Measurements from ENCODE around the gene NATD1. TPM values are rescaled to one million over a fixed set of nuclear protein-coding genes. Genes with fewer than 3 reads are reported as not detected.

NATD1 gene
- total RNA-seq, 1 experiment from 2014 or later, result 7.3 TPM

DNA sequence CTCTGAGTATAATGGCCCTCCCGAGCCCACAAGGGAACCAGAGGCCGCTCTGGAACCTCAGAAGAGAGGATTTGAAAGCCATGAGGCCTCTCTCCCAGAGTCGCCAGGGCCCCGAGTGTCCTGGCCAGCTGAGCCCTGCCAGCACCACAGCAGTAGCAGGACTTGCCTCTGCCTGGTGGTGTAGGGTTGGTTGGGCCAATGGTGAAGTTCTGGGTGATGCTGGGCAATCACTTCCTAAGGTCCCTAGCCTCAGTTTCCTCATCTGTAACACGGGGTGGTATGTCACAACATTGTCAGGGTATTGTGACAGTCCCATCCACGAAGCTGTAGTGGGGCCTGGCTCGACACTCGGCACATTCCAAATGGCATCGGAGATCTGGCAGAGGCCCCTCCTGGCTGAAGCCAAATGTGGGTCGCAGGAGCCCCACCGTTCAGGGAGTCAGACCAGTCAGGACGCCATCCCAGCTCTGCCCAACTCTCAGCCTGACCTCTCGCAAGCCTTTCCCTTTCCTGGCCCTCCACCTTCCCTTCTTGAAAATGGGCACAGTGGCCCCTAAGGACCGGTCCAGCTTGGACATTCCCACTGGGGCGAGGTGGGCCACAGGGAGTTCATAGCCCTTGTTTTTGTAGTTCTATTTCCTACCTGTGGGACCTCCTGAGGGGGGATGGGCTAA is 1.7 kb downstream of the NATD1 start:
- Histone ChIP-seq H3K79me1 (ENCODE audit: insufficient read depth, low read depth, low read length, poor library complexity, severe bottlenecking) (no peaks in the 10 kb centered on the region), H3K4ac (ENCODE audit: low read depth, low read length) (no peak overlapping the region), H3K4me2 (ENCODE audit: insufficient read depth, insufficient read length, low read length) (no peak overlapping the region), H3K4me1 (ENCODE audit: insufficient read depth, low read length) (no peaks in the 10 kb centered on the region), H2BK120ac (ENCODE audit: low read depth, low read length, poor library complexity, severe bottlenecking) (no peak overlapping the region), H3K9ac (ENCODE audit: extremely low read depth, insufficient read length, low read length) (no peak overlapping the region), H2BK5ac (ENCODE audit: insufficient read length, low read length) (no peak overlapping the region), H2BK20ac (ENCODE audit: low read depth, low read length, poor library complexity, severe bottlenecking) (no peak overlapping the region), H4K91ac (ENCODE audit: insufficient read length, low read depth, low read length) (no peak overlapping the region), H2BK15ac (ENCODE audit: low read depth, low read length) (no peak overlapping the region), H3K79me2 (ENCODE audit: insufficient read depth, low read length) (no peaks in the 10 kb centered on the region), H3K27ac (ENCODE audit: insufficient read length, low read depth, low read length) (no peak overlapping the region), H3K23me2 (ENCODE audit: insufficient read length, low read depth, low read length, poor library complexity, severe bottlenecking) (peaks cover 3% of the 10 kb centered on the region), H3K23ac (ENCODE audit: insufficient read length, low read depth, low read length) (no peak overlapping the region), H4K20me1 (ENCODE audit: control insufficient read depth, insufficient read depth, insufficient read length) (no peaks in the 10 kb centered on the region), H3K9me3 (ENCODE audit: control insufficient read depth, low read depth, low read length) (no peaks in the 10 kb centered on the region), H2AK5ac (ENCODE audit: insufficient read length, low read length) (no peak overlapping the region), H4K5ac (ENCODE audit: insufficient read length, low read depth, low read length) (no peak overlapping the region), H4K8ac (replicated peaks; ENCODE audit: insufficient read length, low read depth, low read length) (no peak overlapping the region), H2BK12ac (ENCODE audit: insufficient read length, low read depth, low read length) (no peak overlapping the region), H3T11ph (ENCODE audit: low read length) (no peak overlapping the region), H3K18ac (ENCODE audit: insufficient read length, low read depth, low read length) (no peak overlapping the region), H2AFZ (ENCODE audit: low read length) (no peak overlapping the region), H3K56ac (ENCODE audit: insufficient read length, low read depth, low read length) (no peak overlapping the region), H3K27me3 (ENCODE audit: insufficient read depth, low read length) (no peaks in the 10 kb centered on the region), H3K14ac (ENCODE audit: insufficient read depth, low read length) (no peak overlapping the region)
- DNase-seq, result no peak
- Mint-ChIP-seq H3K4me3 (no peak overlapping the region; a peak in 1 of 5 replicates), H3K27me3 (ENCODE audit: low read depth) (peaks cover 11% of the 10 kb centered on the region), H3K36me3 (ENCODE audit: insufficient read depth in 1 of 3, low read depth in 3 of 3) (no peaks in the 10 kb centered on the region), H3K27ac (no peak overlapping the region), H3K9me3 (peaks cover 0 to 5% of the 10 kb centered on the region in 2 experiments; a peak in 2 of 5 replicates), H3K4me1 (peaks cover 21 to 32% of the 10 kb centered on the region in 2 experiments)
- TF ChIP-seq, protein P1, sequence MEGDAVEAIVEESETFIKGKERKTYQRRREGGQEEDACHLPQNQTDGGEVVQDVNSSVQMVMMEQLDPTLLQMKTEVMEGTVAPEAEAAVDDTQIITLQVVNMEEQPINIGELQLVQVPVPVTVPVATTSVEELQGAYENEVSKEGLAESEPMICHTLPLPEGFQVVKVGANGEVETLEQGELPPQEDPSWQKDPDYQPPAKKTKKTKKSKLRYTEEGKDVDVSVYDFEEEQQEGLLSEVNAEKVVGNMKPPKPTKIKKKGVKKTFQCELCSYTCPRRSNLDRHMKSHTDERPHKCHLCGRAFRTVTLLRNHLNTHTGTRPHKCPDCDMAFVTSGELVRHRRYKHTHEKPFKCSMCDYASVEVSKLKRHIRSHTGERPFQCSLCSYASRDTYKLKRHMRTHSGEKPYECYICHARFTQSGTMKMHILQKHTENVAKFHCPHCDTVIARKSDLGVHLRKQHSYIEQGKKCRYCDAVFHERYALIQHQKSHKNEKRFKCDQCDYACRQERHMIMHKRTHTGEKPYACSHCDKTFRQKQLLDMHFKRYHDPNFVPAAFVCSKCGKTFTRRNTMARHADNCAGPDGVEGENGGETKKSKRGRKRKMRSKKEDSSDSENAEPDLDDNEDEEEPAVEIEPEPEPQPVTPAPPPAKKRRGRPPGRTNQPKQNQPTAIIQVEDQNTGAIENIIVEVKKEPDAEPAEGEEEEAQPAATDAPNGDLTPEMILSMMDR (conservative IDR thresholded peaks at IDR 0.05), result no peak
- WGBS (ENCODE audit: extremely low coverage, insufficient read length, low lambda C conversion rate), result no CpG with 5 or more reads among the region's 15 CpGs
